Neural cell (in vitro differentiated cells): ENCODE data around the gene RPL12. TPM values are rescaled to one million over a fixed set of nuclear protein-coding genes. Genes with fewer than 3 reads are reported as not detected.

Source experiments
- H2AFZ ChIP-seq: fragments of 200-600, 300-800 bp; sonication (generic), shearing (Covaris generic); 2 replicates; pipeline ENCODE4 v1.6.0; 2014; ENCODE audit warnings: low read depth, mild to moderate bottlenecking, antibody characterized with exemption, low read length, moderate library complexity
- H3F3A ChIP-seq: fragments of 200-600 bp; shearing (Covaris generic); 2 replicates; pipeline ENCODE4 v1.6.1; 2016; ENCODE audit warnings: mild to moderate bottlenecking, moderate library complexity, mixed read lengths, antibody characterized with exemption, low read length; ENCODE audit not compliant: insufficient read depth, poor library complexity, severe bottlenecking
- H3K27ac ChIP-seq: fragments of 200-600, 300-800 bp; sonication (generic), shearing (Covaris generic); 2 replicates; pipeline ENCODE4 v1.5.1; 2014; ENCODE audit warnings: mild to moderate bottlenecking, low read length, moderate library complexity
- H3K27me3 ChIP-seq: fragments of 300-800, 200-600 bp; sonication (generic), shearing (Covaris generic); 2 replicates; pipeline ENCODE4 v1.6.0; 2014; ENCODE audit warnings: mild to moderate bottlenecking, low read depth, low read length, moderate library complexity; ENCODE audit not compliant: insufficient read depth
- H3K36me3 ChIP-seq: fragments of 300-800, 200-600 bp; sonication (generic), shearing (Covaris generic); 2 replicates; pipeline ENCODE4 v1.5.1; 2014; ENCODE audit warnings: mild to moderate bottlenecking, antibody characterized with exemption, low read length, moderate library complexity; ENCODE audit not compliant: insufficient read depth
- H3K4me2 ChIP-seq: fragments of 300-800, 200-600 bp; sonication (generic), shearing (Covaris generic); 2 replicates; pipeline ENCODE4 v1.6.0; 2014; ENCODE audit warnings: mild to moderate bottlenecking, low read length
- H3K4me3 ChIP-seq: fragments of 300-800, 200-600 bp; sonication (generic), shearing (Covaris generic); 2 replicates; pipeline ENCODE4 v1.5.1; 2014; ENCODE audit warnings: mild to moderate bottlenecking, low read length, moderate library complexity
- H3K79me2 ChIP-seq: fragments of 200-600 bp; shearing (Covaris generic); replicated peaks from 2 replicates; pipeline ENCODE4 v1.6.0; 2014; ENCODE audit warnings: mild to moderate bottlenecking, low read length, moderate library complexity; ENCODE audit not compliant: insufficient read depth
- H3K9ac ChIP-seq: fragments of 300-800, 200-600 bp; sonication (generic), shearing (Covaris generic); 2 replicates; pipeline ENCODE4 v1.6.1; 2016; ENCODE audit warnings: mild to moderate bottlenecking, low read length, mixed read lengths
- H3K9me2 ChIP-seq: fragments of 200-600 bp; shearing (Covaris generic); 2 replicates; pipeline ENCODE4 v1.6.1; 2016; ENCODE audit warnings: mild to moderate bottlenecking, low read length, mixed read lengths; ENCODE audit not compliant: insufficient read depth
- H3K9me3 ChIP-seq: fragments of 200-600, 300-800 bp; sonication (generic), shearing (Covaris generic); 2 replicates; pipeline ENCODE4 v1.6.1; 2016; ENCODE audit warnings: mild to moderate bottlenecking, mixed run types, low read length, moderate library complexity, mixed read lengths
- H4K20me1 ChIP-seq: fragments of 200-600 bp; shearing (Covaris generic); 2 replicates; pipeline ENCODE4 v1.6.1; 2016; ENCODE audit warnings: mild to moderate bottlenecking, mixed run types; ENCODE audit not compliant: insufficient read depth
- EP300 ChIP-seq: fragments of 450-650 bp; conservative IDR thresholded peaks from 2 replicates; pipeline ENCODE4 v1.6.1; 2014; ENCODE audit warnings: antibody characterized with exemption, mild to moderate bottlenecking, moderate library complexity; ENCODE audit not compliant: poor library complexity, severe bottlenecking
- EZH2 ChIP-seq: fragments of 200-600, 300-800 bp; shearing (Covaris generic), sonication (generic); IDR thresholded peaks from 2 replicates; pipeline ENCODE4 v1.6.1; 2014; ENCODE audit warnings: antibody characterized with exemption, low read length, borderline replicate concordance, mild to moderate bottlenecking; ENCODE audit not compliant: insufficient read depth, poor library complexity, severe bottlenecking
- MXI1 ChIP-seq: fragments of 450-650 bp; conservative IDR thresholded peaks from 2 replicates; pipeline ENCODE4 v1.6.1; 2014; ENCODE audit warnings: antibody characterized with exemption, mild to moderate bottlenecking; ENCODE audit not compliant: poor library complexity, severe bottlenecking
- POLR2AphosphoS5 ChIP-seq: IDR thresholded peaks from 2 replicates; pipeline ENCODE4 v1.6.1; 2012
- RAD21 ChIP-seq: fragments of 450-650 bp; conservative IDR thresholded peaks from 2 replicates; pipeline ENCODE4 v1.6.1; 2014; ENCODE audit warnings: antibody characterized with exemption, mild to moderate bottlenecking, moderate library complexity
- SMC3 ChIP-seq: fragments of 450-650 bp; conservative IDR thresholded peaks from 2 replicates; pipeline ENCODE4 v1.6.1; 2014; ENCODE audit warnings: antibody characterized with exemption, mild to moderate bottlenecking, moderate library complexity; ENCODE audit not compliant: poor library complexity
- TAF1 ChIP-seq: IDR thresholded peaks from 2 replicates; pipeline ENCODE4 v1.6.1; 2012; ENCODE audit warnings: low read depth
- polyA plus RNA-seq: library from polyadenylated mRNA; depleted of rRNA; stranded (reverse); fragments of >200 nt; gene quantifications from 2 replicates; pipeline ENCODE4 v1.2.3, GENCODE V29; 2014
- TF ChIP-seq, protein P1 (sequence below): IDR thresholded peaks from 2 replicates; pipeline ENCODE4 v1.6.1; 2012; ENCODE audit warnings: borderline replicate concordance
- TF ChIP-seq, protein P2 (sequence below): fragments of 450-650 bp; IDR thresholded peaks from 2 replicates; pipeline ENCODE4 v1.5.1; 2014; ENCODE audit warnings: antibody characterized with exemption, mild to moderate bottlenecking, moderate library complexity; ENCODE audit not compliant: poor library complexity, severe bottlenecking

Gene RPL12
- polyA plus RNA-seq, 1 donor from 2014 or later = 862 TPM

DNA sequence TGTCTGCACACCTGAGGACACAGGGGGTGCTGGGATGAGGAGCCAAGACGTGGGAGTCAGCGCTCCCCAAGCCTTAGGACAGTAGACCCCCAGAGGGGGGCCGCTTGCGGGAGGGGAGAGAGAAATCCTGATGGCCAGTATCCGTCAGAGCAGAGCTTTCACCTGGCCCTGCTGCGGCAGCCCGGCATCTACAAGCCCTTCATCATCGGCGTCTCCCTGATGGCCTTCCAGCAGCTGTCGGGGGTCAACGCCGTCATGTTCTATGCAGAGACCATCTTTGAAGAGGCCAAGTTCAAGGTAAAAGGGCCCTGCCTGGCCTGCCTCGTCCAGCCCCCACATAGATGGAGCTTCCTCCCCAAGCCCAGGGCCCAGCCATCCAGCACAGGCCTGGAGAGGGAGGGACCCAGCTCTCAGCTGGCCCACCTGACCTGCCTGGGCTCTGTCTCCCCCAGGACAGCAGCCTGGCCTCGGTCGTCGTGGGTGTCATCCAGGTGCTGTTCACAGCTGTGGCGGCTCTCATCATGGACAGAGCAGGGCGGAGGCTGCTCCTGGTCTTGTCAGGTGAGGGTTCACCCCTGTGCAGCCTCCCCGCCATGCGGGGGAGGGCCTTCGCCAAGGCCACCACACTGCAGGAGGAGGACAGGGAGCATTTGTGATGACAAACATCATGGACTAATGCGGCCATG lies 47.6 kb downstream of the RPL12 start (continued):
- TF ChIP-seq EZH2 = no peak

DNA sequence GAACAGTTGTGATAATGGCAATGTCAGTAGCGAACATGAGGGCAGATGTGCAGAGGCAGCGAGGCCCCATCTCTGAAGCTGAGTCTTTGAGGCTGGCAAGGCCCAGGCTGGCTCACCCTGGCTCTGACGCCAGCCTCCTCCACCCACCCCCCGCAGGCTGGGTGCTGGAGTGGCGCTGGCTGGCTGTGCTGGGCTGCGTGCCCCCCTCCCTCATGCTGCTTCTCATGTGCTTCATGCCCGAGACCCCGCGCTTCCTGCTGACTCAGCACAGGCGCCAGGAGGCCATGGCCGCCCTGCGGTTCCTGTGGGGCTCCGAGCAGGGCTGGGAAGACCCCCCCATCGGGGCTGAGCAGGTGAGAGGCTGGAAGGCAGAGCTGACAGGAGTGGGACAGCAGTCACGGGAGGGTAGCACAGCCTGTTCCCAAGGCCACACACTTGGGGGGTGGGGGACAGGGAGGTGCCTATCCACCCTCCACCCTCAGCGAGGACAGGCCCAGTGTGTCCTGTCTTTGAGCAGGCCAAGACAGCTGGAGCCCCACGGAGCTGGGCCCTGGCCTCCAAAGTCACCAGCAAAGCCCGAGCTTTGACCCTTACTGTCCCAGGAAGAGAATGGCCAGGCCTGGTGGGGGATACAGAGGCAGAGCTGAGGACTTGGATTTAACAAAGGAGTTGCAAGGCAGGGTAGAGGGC lies 48.7 kb downstream of the RPL12 start:
- Histone ChIP-seq H3K36me3 (no peaks in the 10 kb centered on the region), H3K9me3 (no peaks in the 10 kb centered on the region), H3K27ac (no peak overlapping the region), H4K20me1 (no peaks in the 10 kb centered on the region), H3K9ac (no peak overlapping the region), H3K27me3 (no peaks in the 10 kb centered on the region), H3K79me2 (no peaks in the 10 kb centered on the region), H3K9me2 (no peaks in the 10 kb centered on the region), H3K4me2 (no peak overlapping the region), H3F3A (no peaks in the 10 kb centered on the region), H2AFZ (no peak overlapping the region), H3K4me3 (no peak overlapping the region)
- no peak for TF ChIP-seq EP300
- no peak for TF ChIP-seq EZH2
- no peak for TF ChIP-seq TAF1
- TF ChIP-seq SMC3 = no peak
- no peak for TF ChIP-seq RAD21
- TF ChIP-seq, protein P1, sequence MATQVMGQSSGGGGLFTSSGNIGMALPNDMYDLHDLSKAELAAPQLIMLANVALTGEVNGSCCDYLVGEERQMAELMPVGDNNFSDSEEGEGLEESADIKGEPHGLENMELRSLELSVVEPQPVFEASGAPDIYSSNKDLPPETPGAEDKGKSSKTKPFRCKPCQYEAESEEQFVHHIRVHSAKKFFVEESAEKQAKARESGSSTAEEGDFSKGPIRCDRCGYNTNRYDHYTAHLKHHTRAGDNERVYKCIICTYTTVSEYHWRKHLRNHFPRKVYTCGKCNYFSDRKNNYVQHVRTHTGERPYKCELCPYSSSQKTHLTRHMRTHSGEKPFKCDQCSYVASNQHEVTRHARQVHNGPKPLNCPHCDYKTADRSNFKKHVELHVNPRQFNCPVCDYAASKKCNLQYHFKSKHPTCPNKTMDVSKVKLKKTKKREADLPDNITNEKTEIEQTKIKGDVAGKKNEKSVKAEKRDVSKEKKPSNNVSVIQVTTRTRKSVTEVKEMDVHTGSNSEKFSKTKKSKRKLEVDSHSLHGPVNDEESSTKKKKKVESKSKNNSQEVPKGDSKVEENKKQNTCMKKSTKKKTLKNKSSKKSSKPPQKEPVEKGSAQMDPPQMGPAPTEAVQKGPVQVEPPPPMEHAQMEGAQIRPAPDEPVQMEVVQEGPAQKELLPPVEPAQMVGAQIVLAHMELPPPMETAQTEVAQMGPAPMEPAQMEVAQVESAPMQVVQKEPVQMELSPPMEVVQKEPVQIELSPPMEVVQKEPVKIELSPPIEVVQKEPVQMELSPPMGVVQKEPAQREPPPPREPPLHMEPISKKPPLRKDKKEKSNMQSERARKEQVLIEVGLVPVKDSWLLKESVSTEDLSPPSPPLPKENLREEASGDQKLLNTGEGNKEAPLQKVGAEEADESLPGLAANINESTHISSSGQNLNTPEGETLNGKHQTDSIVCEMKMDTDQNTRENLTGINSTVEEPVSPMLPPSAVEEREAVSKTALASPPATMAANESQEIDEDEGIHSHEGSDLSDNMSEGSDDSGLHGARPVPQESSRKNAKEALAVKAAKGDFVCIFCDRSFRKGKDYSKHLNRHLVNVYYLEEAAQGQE = no peak
- TF ChIP-seq POLR2AphosphoS5 = no peak
- TF ChIP-seq, protein P2, sequence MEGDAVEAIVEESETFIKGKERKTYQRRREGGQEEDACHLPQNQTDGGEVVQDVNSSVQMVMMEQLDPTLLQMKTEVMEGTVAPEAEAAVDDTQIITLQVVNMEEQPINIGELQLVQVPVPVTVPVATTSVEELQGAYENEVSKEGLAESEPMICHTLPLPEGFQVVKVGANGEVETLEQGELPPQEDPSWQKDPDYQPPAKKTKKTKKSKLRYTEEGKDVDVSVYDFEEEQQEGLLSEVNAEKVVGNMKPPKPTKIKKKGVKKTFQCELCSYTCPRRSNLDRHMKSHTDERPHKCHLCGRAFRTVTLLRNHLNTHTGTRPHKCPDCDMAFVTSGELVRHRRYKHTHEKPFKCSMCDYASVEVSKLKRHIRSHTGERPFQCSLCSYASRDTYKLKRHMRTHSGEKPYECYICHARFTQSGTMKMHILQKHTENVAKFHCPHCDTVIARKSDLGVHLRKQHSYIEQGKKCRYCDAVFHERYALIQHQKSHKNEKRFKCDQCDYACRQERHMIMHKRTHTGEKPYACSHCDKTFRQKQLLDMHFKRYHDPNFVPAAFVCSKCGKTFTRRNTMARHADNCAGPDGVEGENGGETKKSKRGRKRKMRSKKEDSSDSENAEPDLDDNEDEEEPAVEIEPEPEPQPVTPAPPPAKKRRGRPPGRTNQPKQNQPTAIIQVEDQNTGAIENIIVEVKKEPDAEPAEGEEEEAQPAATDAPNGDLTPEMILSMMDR = no peak
- no peak for TF ChIP-seq MXI1

DNA sequence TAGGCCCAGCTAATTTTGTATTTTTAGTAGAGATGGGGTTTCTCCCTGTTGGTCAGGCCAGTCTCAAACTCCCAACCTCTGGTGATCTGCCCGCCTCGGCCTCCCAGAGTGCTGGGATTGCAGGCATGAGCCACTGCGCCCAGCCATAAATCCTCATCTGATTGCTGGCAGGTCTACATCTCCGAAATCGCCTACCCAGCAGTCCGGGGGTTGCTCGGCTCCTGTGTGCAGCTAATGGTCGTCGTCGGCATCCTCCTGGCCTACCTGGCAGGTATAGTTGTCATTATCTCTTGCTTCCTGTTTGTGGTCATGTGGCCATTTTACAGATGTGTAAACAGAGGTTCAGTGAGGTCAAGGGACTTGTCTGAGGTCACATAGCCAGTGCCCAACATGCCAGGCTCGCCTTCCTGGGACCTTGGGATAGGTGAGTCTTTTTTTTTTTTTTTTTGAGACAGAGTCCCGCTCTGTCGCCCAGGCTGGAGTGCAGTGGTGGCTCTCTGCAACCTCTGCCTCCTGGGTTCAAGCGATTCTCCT lies 51.4 kb downstream of the RPL12 start:
- no peaks in the 10 kb centered on the region for H3K79me2 ChIP-seq
- no peaks in the 10 kb centered on the region for H3F3A ChIP-seq
- H2AFZ ChIP-seq = no peak overlapping the region
- H3K36me3 ChIP-seq = no peaks in the 10 kb centered on the region
- no peak for TF ChIP-seq POLR2AphosphoS5
- TF ChIP-seq, protein P2 = no peak
- TF ChIP-seq SMC3 = no peak
- TF ChIP-seq, protein P1 = no peak
- no peak for TF ChIP-seq EZH2
- no peak for TF ChIP-seq TAF1
- TF ChIP-seq MXI1 = no peak
- no peak for TF ChIP-seq EP300
- no peak for TF ChIP-seq RAD21
- no peak overlapping the region for H3K9ac ChIP-seq
- no peaks in the 10 kb centered on the region for H4K20me1 ChIP-seq
- no peak overlapping the region for H3K4me2 ChIP-seq
- H3K27ac ChIP-seq = no peak overlapping the region
- H3K4me3 ChIP-seq = no peak overlapping the region
- H3K9me3 ChIP-seq = no peaks in the 10 kb centered on the region
- no peaks in the 10 kb centered on the region for H3K9me2 ChIP-seq
- no peaks in the 10 kb centered on the region for H3K27me3 ChIP-seq
